BLaER1 (cell line): ENCODE results near the gene ABLIM2.

ENCODE experiments used
- H3K27ac ChIP-seq: shearing (Covaris generic); formaldehyde crosslinking; 2 replicates; pipeline ENCODE4 v1.8.1; 2022
- H3K27me3 ChIP-seq: shearing (Covaris generic); formaldehyde crosslinking; 2 replicates; pipeline ENCODE4 v1.8.1; 2022
- H3K36me3 ChIP-seq: shearing (Covaris generic); formaldehyde crosslinking; 2 replicates; pipeline ENCODE4 v1.8.1; 2022
- H3K4me1 ChIP-seq: shearing (Covaris generic); formaldehyde crosslinking; 2 replicates; pipeline ENCODE4 v1.8.1; 2022
- H3K4me2 ChIP-seq: shearing (Covaris generic); formaldehyde crosslinking; 2 replicates; pipeline ENCODE4 v1.8.1; 2022
- H3K4me3 ChIP-seq: shearing (Covaris generic); formaldehyde crosslinking; 2 replicates; pipeline ENCODE4 v1.8.1; 2022
- H3K9ac ChIP-seq: shearing (Covaris generic); formaldehyde crosslinking; 2 replicates; pipeline ENCODE4 v1.8.1; 2022
- H3K9me3 ChIP-seq: shearing (Covaris generic); formaldehyde crosslinking; 2 replicates; pipeline ENCODE4 v1.8.1; 2022
- H4K20me1 ChIP-seq: shearing (Covaris generic); formaldehyde crosslinking; 2 replicates; pipeline ENCODE4 v1.8.1; 2022
- Cebpa-rat ChIP-seq: shearing (Covaris generic); IDR thresholded peaks from 2 replicates; pipeline ENCODE4 v1.8.1; 2022

The ABLIM2 gene

GRCh38 chr4:8071766-8072165, 86.8 kb downstream of the ABLIM2 start:
- Histone ChIP-seq H3K4me3 (no peak overlapping the region), H3K27ac (no peak overlapping the region), H4K20me1 (no peaks in the 10 kb centered on the region), H3K9me3 (no peaks in the 10 kb centered on the region), H3K4me2 (peak overlapping the region; percentile 88), H3K27me3 (no peaks in the 10 kb centered on the region), H3K4me1 (peaks cover 72% of the 10 kb centered on the region), H3K9ac (no peak overlapping the region), H3K36me3 (no peaks in the 10 kb centered on the region)
- TF ChIP-seq Cebpa-rat: no peak

- no peaks in the 10 kb centered on the region for H3K36me3 ChIP-seq
- 0 out of 2 replicates have a peak overlapping the region, but pooled peaks have one; percentile 57 for H3K9ac ChIP-seq
- peak overlapping the region; percentile 88 for H3K4me2 ChIP-seq
- no peak overlapping the region for H3K27ac ChIP-seq
- H3K4me1 ChIP-seq: peaks cover 68% of the 10 kb centered on the region
- no peaks in the 10 kb centered on the region; the same call in 1 of the 2 replicates for H3K9me3 ChIP-seq
- H3K27me3 ChIP-seq: no peaks in the 10 kb centered on the region
- no peak for TF ChIP-seq Cebpa-rat
- H4K20me1 ChIP-seq: no peaks in the 10 kb centered on the region
- no peak overlapping the region for H3K4me3 ChIP-seq
Observed at GRCh38 chr4:8070736-8071718, 87.6 kb downstream of the ABLIM2 start.

- no peaks in the 10 kb centered on the region for H4K20me1 ChIP-seq
- H3K9ac ChIP-seq: no peak overlapping the region
- peak overlapping the region; percentile 45; the same call in 1 of the 2 replicates for H3K27ac ChIP-seq
- no peak overlapping the region for H3K4me3 ChIP-seq
- no peak for TF ChIP-seq Cebpa-rat
- peaks cover 63% of the 10 kb centered on the region for H3K4me1 ChIP-seq
- H3K36me3 ChIP-seq: 0 out of 2 replicates have a peak, but pooled peaks cover 5% of the 10 kb centered on the region
- H3K9me3 ChIP-seq: peaks cover 14% of the 10 kb centered on the region
- no peaks in the 10 kb centered on the region for H3K27me3 ChIP-seq
- H3K4me2 ChIP-seq: peak overlapping the region; percentile 88
Observed at GRCh38 chr4:8069102-8069752, 89.4 kb downstream of the ABLIM2 start.

GRCh38 chr4:8067945-8068896, 90.4 kb downstream of the ABLIM2 start:
- no peak for TF ChIP-seq Cebpa-rat
- Histone ChIP-seq H3K4me3 (no peak overlapping the region), H3K4me2 (peak overlapping the region; percentile 88), H4K20me1 (no peaks in the 10 kb centered on the region), H3K27me3 (no peaks in the 10 kb centered on the region), H3K27ac (peak overlapping the region; percentile 45; the same call in 1 of the 2 replicates), H3K36me3 (peaks cover 7% of the 10 kb centered on the region; the same call in 1 of the 2 replicates), H3K9me3 (peaks cover 24% of the 10 kb centered on the region), H3K9ac (no peak overlapping the region), H3K4me1 (peaks cover 63% of the 10 kb centered on the region)

GRCh38 chr4:8067274-8067936, 91.2 kb downstream of the ABLIM2 start:
- Histone ChIP-seq H3K9me3 (peaks cover 33% of the 10 kb centered on the region), H3K4me2 (peak overlapping the region; percentile 88), H3K4me1 (peaks cover 56% of the 10 kb centered on the region), H3K9ac (no peak overlapping the region), H3K27me3 (no peaks in the 10 kb centered on the region), H3K36me3 (peaks cover 7% of the 10 kb centered on the region; the same call in 1 of the 2 replicates), H4K20me1 (no peaks in the 10 kb centered on the region), H3K27ac (no peak overlapping the region), H3K4me3 (no peak overlapping the region)
- no peak for TF ChIP-seq Cebpa-rat

- Histone ChIP-seq H3K9me3 (peaks cover 35% of the 10 kb centered on the region), H4K20me1 (no peaks in the 10 kb centered on the region), H3K9ac (no peak overlapping the region), H3K36me3 (peaks cover 7% of the 10 kb centered on the region; the same call in 1 of the 2 replicates), H3K27me3 (no peaks in the 10 kb centered on the region), H3K4me2 (no peak overlapping the region), H3K27ac (no peak overlapping the region), H3K4me1 (peaks cover 46% of the 10 kb centered on the region), H3K4me3 (no peak overlapping the region)
- no peak for TF ChIP-seq Cebpa-rat
Observed at GRCh38 chr4:8066336-8066931, 92.2 kb downstream of the ABLIM2 start.

- H3K9me3 ChIP-seq: peaks cover 36% of the 10 kb centered on the region
- no peak overlapping the region for H3K9ac ChIP-seq
- TF ChIP-seq Cebpa-rat: no peak
- peaks cover 7% of the 10 kb centered on the region; the same call in 1 of the 2 replicates for H3K36me3 ChIP-seq
- no peak overlapping the region for H3K27ac ChIP-seq
- H3K4me1 ChIP-seq: peaks cover 23% of the 10 kb centered on the region
- no peak overlapping the region for H3K4me2 ChIP-seq
- no peak overlapping the region for H3K4me3 ChIP-seq
- no peaks in the 10 kb centered on the region for H3K27me3 ChIP-seq
- H4K20me1 ChIP-seq: no peaks in the 10 kb centered on the region
Observed at GRCh38 chr4:8063974-8064563, 94.5 kb downstream of the ABLIM2 start.

GRCh38 chr4:8061573-8061972, 97.0 kb downstream of the ABLIM2 start:
- Histone ChIP-seq H4K20me1 (no peaks in the 10 kb centered on the region), H3K9ac (no peak overlapping the region), H3K4me3 (no peak overlapping the region), H3K36me3 (peaks cover 7% of the 10 kb centered on the region; the same call in 1 of the 2 replicates), H3K27ac (no peak overlapping the region), H3K4me2 (no peak overlapping the region), H3K27me3 (no peaks in the 10 kb centered on the region), H3K4me1 (no peaks in the 10 kb centered on the region), H3K9me3 (peaks cover 47% of the 10 kb centered on the region)
- no peak for TF ChIP-seq Cebpa-rat
